Parathyroid adenoma (tissue), 2 donors: ENCODE measurements around the gene TEDC1.

Experiments used
- H2AFZ ChIP-seq: fragments of 300-600 bp; sonication (generic); one replicate; pipeline ENCODE4 v1.7.0; 2017; ENCODE audit warnings: antibody characterized with exemption, mild to moderate bottlenecking
- H3K27ac ChIP-seq: fragments of 300-600 bp; sonication (generic); one replicate; pipeline ENCODE4 v1.7.0; 2017
- H3K27me3 ChIP-seq: fragments of 300-600 bp; sonication (generic); one replicate; pipeline ENCODE4 v1.7.0; 2017; ENCODE audit warnings: low read length; ENCODE audit not compliant: control insufficient read depth, insufficient read depth
- H3K36me3 ChIP-seq: fragments of 300-600 bp; sonication (generic); one replicate; pipeline ENCODE4 v1.7.0; 2017; ENCODE audit warnings: low read length; ENCODE audit not compliant: control insufficient read depth, insufficient read depth
- H3K4me1 ChIP-seq: fragments of 300-600 bp; sonication (generic); one replicate; pipeline ENCODE4 v1.7.0; 2017; ENCODE audit warnings: control low read depth
- H3K4me2 ChIP-seq: fragments of 300-600 bp; sonication (generic); one replicate; pipeline ENCODE4 v1.7.0; 2017; ENCODE audit warnings: low read length
- H3K4me3 ChIP-seq: fragments of 300-600 bp; sonication (generic); one replicate; pipeline ENCODE4 v1.7.0; 2017; ENCODE audit warnings: low read depth, low read length
- H3K79me2 ChIP-seq: fragments of 300-600 bp; sonication (generic); one replicate; pipeline ENCODE4 v1.7.0; 2017; ENCODE audit warnings: control low read depth
- H3K9ac ChIP-seq: fragments of 300-600 bp; sonication (generic); one replicate; pipeline ENCODE4 v1.7.0; 2017; ENCODE audit warnings: mild to moderate bottlenecking
- H3K9me3 ChIP-seq: fragments of 300-600 bp; sonication (generic); one replicate; pipeline ENCODE4 v1.7.0; 2017; ENCODE audit warnings: low read length; ENCODE audit not compliant: control insufficient read depth
- CTCF ChIP-seq: fragments of 300-600 bp; sonication (generic); IDR thresholded peaks from one replicate; pipeline ENCODE4 v1.7.0; 2017; ENCODE audit warnings: antibody characterized with exemption, mild to moderate bottlenecking
- donor health status: primary hyperparathyroidism.

TEDC1 gene

GRCh38 chr14:105467249-105467941 is 23.7 kb upstream of the TEDC1 start:
- no peak overlapping the region for H3K27ac ChIP-seq
- no peaks in the 10 kb centered on the region for H3K79me2 ChIP-seq
- no peaks in the 10 kb centered on the region for H3K36me3 ChIP-seq
- H3K9me3 ChIP-seq = no peaks in the 10 kb centered on the region
- H3K4me2 ChIP-seq = no peak overlapping the region
- H3K9ac ChIP-seq = no peak overlapping the region
- no peak overlapping the region for H2AFZ ChIP-seq
- H3K4me1 ChIP-seq = no peaks in the 10 kb centered on the region
- H3K27me3 ChIP-seq = no peaks in the 10 kb centered on the region
- no peak overlapping the region for H3K4me3 ChIP-seq
- no peak for TF ChIP-seq CTCF

- H3K4me3 ChIP-seq = no peak overlapping the region
Observed at GRCh38 chr14:105467942-105468471, 23.0 kb upstream of the TEDC1 start.

GRCh38 chr14:105468621-105469241 is 22.3 kb upstream of the TEDC1 start:
- Histone ChIP-seq H3K4me2 (no peak overlapping the region), H3K79me2 (no peaks in the 10 kb centered on the region), H3K36me3 (no peaks in the 10 kb centered on the region), H3K4me3 (no peak overlapping the region), H3K9me3 (no peaks in the 10 kb centered on the region), H3K4me1 (peaks cover 4% of the 10 kb centered on the region), H3K9ac (no peak overlapping the region), H3K27me3 (no peaks in the 10 kb centered on the region), H3K27ac (no peak overlapping the region), H2AFZ (no peak overlapping the region)
- TF ChIP-seq CTCF = no peak

More at GRCh38 chr14:105467942-105468471, 23.0 kb upstream of the TEDC1 start:
- no peak for TF ChIP-seq CTCF
- Histone ChIP-seq H3K27me3 (no peaks in the 10 kb centered on the region), H3K79me2 (no peaks in the 10 kb centered on the region), H3K9me3 (no peaks in the 10 kb centered on the region), H3K36me3 (no peaks in the 10 kb centered on the region), H3K4me2 (no peak overlapping the region), H3K4me1 (peaks cover 4% of the 10 kb centered on the region), H3K27ac (no peak overlapping the region), H2AFZ (no peak overlapping the region), H3K9ac (no peak overlapping the region)

GRCh38 chr14:105469456-105470349 is 21.3 kb upstream of the TEDC1 start:
- H3K4me3 ChIP-seq = no peak overlapping the region

More at GRCh38 chr14:105469456-105470349, 21.3 kb upstream of the TEDC1 start:
- Histone ChIP-seq H3K9ac (no peak overlapping the region), H2AFZ (no peak overlapping the region), H3K36me3 (no peaks in the 10 kb centered on the region), H3K79me2 (no peaks in the 10 kb centered on the region), H3K27me3 (no peaks in the 10 kb centered on the region), H3K9me3 (no peaks in the 10 kb centered on the region), H3K4me2 (no peak overlapping the region), H3K4me1 (peaks cover 4% of the 10 kb centered on the region), H3K27ac (no peak overlapping the region)
- TF ChIP-seq CTCF = no peak
